ENCODE results near the gene CX3CR1.

DNA sequence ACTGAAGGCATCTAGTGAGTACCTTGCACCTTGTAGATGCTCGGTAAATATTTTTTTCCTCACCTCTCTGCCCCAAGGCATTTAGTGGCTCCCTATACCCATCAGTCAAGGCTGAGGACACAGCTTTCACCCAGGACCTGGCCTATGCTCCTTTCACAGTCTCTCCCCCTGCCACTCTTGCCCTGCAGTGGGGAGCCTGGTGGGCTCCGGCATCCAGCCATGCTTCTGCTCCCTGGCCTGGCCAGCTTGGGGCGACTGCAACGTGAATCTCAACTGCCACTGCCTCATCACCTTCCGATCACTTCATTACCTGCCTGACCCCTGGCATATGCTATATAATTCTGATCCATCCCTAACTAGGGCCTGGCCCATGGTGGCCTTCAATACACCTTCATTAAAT, 735 bp upstream of the CX3CR1 start:
- TF ChIP-seq, protein P1, sequence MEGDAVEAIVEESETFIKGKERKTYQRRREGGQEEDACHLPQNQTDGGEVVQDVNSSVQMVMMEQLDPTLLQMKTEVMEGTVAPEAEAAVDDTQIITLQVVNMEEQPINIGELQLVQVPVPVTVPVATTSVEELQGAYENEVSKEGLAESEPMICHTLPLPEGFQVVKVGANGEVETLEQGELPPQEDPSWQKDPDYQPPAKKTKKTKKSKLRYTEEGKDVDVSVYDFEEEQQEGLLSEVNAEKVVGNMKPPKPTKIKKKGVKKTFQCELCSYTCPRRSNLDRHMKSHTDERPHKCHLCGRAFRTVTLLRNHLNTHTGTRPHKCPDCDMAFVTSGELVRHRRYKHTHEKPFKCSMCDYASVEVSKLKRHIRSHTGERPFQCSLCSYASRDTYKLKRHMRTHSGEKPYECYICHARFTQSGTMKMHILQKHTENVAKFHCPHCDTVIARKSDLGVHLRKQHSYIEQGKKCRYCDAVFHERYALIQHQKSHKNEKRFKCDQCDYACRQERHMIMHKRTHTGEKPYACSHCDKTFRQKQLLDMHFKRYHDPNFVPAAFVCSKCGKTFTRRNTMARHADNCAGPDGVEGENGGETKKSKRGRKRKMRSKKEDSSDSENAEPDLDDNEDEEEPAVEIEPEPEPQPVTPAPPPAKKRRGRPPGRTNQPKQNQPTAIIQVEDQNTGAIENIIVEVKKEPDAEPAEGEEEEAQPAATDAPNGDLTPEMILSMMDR (IDR thresholded peaks at IDR 0.05) = no peak
- no peak for TF ChIP-seq POLR2A (IDR thresholded peaks at IDR 0.05)

Data from Peyer's patch (tissue), 4 donors.